Natural killer cell treated with Interleukin-12 subunit alpha and Interleukin-12 subunit beta and Interleukin-15 and Interleukin-18, amount 100 ng/mL, for 72 hours (primary cell): ENCODE results near the gene ALG2. TPM values are rescaled to one million over a fixed set of nuclear protein-coding genes. Genes with fewer than 3 reads are reported as not detected.

Experiments used
- ATAC-seq, 2 donors: fragments of 150-1000 bp; cut with Tn5 transposase in 1 of 2; sonication (Bioruptor Pico), chemical (Tn5 transposase) in 1 of 2; 2 replicates each; pipeline ENCODE4 v1.10.0; 2021
- DNase-seq: peaks from one replicate; pipeline ENCODE4 v3.0.0; 2022; ENCODE audit warnings: low spot score
- H3K27ac Mint-ChIP-seq, 2 donors: 1 replicate in 1 of 2; 2 replicates in 1 of 2; pipeline ENCODE4 v1.8.0; 2022; ENCODE audit warnings: mixed read lengths in 2 of 2, mild to moderate bottlenecking in 1 of 2, moderate library complexity in 1 of 2
- H3K27me3 Mint-ChIP-seq, 2 donors: 1 replicate in 1 of 2; 2 replicates in 1 of 2; pipeline ENCODE4 v1.8.0; 2022; ENCODE audit warnings: mixed read lengths in 2 of 2
- H3K36me3 Mint-ChIP-seq: one replicate; pipeline ENCODE4 v1.8.0; 2022; ENCODE audit warnings: mixed read lengths
- H3K4me1 Mint-ChIP-seq, 2 donors: 1 replicate in 1 of 2; 2 replicates in 1 of 2; pipeline ENCODE4 v1.8.0; 2022; ENCODE audit warnings: low read depth in 2 of 2, mixed read lengths in 2 of 2, mild to moderate bottlenecking in 1 of 2
- H3K4me3 Mint-ChIP-seq: one replicate; pipeline ENCODE4 v1.8.0; 2022; ENCODE audit warnings: mixed read lengths
- H3K9me3 Mint-ChIP-seq: 2 replicates; pipeline ENCODE4 v1.8.0; 2022; ENCODE audit warnings: mixed read lengths
- total RNA-seq, 2 donors: library from RNA; stranded (reverse); gene quantifications; one replicate each; pipeline ENCODE4 v1.2.3, GENCODE V29; 2022

ALG2 gene
- total RNA-seq, 2 donors from 2014 or later, result 56.9 to 62.2 TPM

DNA sequence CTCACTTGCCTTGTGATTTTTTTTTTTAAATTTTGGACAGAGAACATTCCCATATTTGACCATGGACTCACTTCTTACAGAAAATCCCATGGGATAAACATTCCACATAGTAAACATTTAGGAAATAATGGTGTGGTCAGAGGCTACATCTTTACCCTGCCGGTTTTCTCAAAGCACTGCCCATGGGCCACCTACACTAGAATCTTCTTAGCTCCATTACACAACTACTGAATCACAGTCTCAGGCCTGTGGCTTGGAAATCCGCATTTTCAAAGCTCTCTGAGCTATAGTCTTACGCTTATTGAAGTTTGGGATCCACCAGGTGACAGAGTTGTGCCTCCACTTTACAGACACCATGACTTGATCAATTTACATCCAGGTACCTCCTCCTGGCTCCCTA is 39.4 kb downstream of the ALG2 start:
- H3K36me3 Mint-ChIP-seq, result peaks cover 8% of the 10 kb centered on the region
- H3K4me1 Mint-ChIP-seq, result peaks cover 77 to 88% of the 10 kb centered on the region in 2 donors
- no peaks in the 10 kb centered on the region for H3K9me3 Mint-ChIP-seq
- H3K27me3 Mint-ChIP-seq, result no peaks in the 10 kb centered on the region
- DNase-seq, result no peak
- H3K4me3 Mint-ChIP-seq, result peak overlapping the region; percentile 74
- peak overlapping the region; percentile 94 to 95 for H3K27ac Mint-ChIP-seq
- no peak for ATAC-seq

DNA sequence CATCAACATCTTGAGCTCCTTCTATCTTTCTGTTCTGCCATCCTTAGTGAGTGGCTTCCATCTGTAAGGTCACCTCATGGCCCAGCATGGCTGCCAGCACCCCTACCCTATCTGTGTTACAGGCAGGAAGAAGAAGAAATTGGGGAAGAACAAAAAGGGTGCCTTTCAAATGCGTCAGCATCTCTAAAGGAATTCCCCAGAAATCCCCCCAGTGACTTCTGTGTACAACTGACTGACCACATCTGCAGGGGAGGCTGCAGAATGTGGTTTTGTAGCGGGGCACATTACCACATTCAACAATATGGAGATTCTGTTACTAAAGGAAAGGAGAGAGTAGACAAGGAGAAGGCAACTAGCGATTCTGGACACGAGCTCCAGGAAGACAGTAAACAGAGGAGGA is 40.1 kb downstream of the ALG2 start:
- H3K27me3 Mint-ChIP-seq, result no peaks in the 10 kb centered on the region
- peak; percentile 67 to 82 for ATAC-seq
- H3K27ac Mint-ChIP-seq, result peak overlapping the region; percentile 94 to 95
- H3K9me3 Mint-ChIP-seq, result no peaks in the 10 kb centered on the region
- DNase-seq, result peak; percentile 91
- H3K36me3 Mint-ChIP-seq, result peaks cover 8% of the 10 kb centered on the region
- H3K4me1 Mint-ChIP-seq, result peaks cover 78 to 87% of the 10 kb centered on the region in 2 donors
- H3K4me3 Mint-ChIP-seq, result peak overlapping the region; percentile 74

DNA sequence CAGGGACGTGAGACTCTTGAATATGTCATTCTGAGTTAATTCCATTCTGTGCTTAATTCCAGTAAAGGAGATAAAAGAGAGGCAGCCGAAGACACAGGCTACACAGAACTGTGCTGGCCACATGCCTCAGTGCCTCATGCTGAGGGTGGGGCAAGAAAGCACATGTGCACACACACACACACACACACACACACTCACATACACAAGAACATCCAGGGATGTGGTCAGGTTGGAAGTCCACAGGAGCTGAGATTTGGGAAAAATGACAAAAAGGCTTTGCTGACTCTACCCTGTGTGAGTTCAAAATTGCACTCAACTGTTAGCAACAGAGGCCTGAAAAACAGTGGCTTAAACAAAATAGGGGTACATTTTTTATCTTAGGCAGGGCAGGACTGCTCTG is 40.5 kb downstream of the ALG2 start:
- ATAC-seq (no peak), DNase-seq (no peak)
- H3K4me1 Mint-ChIP-seq, result peaks cover 81 to 87% of the 10 kb centered on the region in 2 donors
- H3K4me3 Mint-ChIP-seq, result peak overlapping the region; percentile 74
- H3K27ac Mint-ChIP-seq, result peak overlapping the region; percentile 94 to 95
- H3K36me3 Mint-ChIP-seq, result peaks cover 8% of the 10 kb centered on the region
- H3K27me3 Mint-ChIP-seq, result no peaks in the 10 kb centered on the region
- H3K9me3 Mint-ChIP-seq, result no peaks in the 10 kb centered on the region

DNA sequence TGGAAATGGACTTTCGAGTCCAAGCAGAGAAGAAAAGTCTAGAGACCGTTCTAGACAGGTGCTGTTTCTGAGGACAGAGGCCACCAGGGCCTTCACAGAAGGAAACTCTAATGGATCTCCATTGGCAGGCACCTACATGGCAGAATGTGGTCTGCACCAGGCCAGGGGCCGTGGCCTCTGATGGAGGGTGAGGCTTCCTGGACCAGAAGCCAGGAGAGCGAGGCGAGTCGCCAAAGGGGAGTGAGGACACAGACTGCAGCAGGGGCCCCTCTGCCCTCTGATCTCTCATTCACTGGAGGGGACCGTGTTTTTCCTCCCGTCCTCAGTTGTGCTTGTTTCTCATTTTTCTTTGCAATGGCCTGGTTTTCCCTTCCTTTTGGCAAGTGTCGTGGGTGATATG is 41.1 kb downstream of the ALG2 start:
- peak overlapping the region; percentile 94 to 95 for H3K27ac Mint-ChIP-seq
- H3K4me3 Mint-ChIP-seq, result peak overlapping the region; percentile 74
- H3K4me1 Mint-ChIP-seq, result peaks cover 79 to 84% of the 10 kb centered on the region in 2 donors
- H3K9me3 Mint-ChIP-seq, result no peaks in the 10 kb centered on the region
- peaks cover 8% of the 10 kb centered on the region for H3K36me3 Mint-ChIP-seq
- DNase-seq (peak; percentile 32), ATAC-seq (peak; percentile 6 to 17)
- H3K27me3 Mint-ChIP-seq, result no peaks in the 10 kb centered on the region

DNA sequence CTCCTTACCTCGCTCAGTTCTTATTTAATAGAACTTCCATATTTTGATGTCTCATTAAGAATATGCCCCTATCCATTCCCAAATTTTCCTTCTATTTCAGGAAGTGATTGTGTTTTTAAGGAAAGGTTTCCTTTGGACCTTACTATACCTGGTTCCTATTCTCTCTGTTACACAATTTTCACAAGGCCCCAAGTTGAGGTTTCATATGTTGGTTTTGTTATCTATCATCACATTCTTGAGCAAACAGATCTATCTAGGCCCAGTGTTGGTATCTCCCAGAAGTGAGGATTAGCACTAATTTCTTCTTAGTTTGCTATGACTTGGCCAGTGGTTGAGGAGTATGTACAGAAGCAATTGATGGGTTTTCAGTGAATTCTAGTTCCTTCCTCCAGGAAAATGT is 41.5 kb downstream of the ALG2 start:
- H3K36me3 Mint-ChIP-seq, result peaks cover 8% of the 10 kb centered on the region
- ATAC-seq (peak; percentile 75 to 76), DNase-seq (peak; percentile 55)
- no peaks in the 10 kb centered on the region for H3K27me3 Mint-ChIP-seq
- peaks cover 74 to 87% of the 10 kb centered on the region in 2 donors for H3K4me1 Mint-ChIP-seq
- peak overlapping the region; percentile 74 for H3K4me3 Mint-ChIP-seq
- H3K27ac Mint-ChIP-seq, result peak overlapping the region; percentile 94 to 95
- no peaks in the 10 kb centered on the region for H3K9me3 Mint-ChIP-seq

DNA sequence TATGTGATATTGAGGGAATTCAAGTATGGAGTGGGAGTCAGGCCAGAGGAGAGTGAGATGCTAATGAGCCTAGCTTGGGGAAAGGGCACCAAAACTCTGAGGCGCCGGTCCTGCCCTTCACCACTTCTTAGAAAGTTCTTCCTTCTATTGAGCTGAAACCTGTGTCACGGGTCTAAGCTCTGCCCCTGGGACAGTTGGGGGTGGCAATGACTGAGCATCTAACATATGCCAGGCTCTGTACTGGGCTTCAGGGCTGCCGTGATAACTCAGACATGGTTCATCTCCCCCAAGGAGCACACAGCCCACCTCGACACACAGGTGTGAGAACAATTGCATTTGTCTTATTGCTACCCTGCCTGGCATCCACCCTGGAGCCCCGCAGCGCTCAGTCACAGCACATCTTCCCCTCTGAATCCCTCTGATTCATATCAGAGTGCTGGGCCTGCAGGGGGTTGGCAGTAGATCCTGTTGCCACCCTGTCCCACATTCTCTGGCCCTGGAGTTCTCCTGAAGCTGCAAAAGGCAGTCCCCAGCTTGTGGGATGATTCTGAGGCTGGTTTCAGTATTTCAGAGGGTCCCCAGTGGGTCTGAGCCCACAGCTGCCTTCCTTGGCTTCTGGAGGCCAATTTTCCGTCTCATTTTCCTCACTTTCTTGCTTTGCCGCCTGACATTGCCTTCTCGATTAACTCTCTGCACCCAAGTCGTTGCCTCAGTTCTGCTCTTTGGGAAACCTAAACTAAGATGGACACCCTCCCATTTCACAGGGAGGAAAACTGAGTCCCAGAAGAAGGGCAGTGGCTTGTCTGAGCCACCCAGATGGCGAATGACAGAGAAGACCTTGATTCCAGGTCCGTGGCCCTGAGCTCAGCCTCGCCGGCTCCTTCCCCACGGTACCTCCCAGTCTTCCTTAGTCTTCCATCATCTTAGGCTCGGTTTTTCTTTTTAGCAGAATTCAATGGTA is 42.5 kb downstream of the ALG2 start:
- H3K4me1 Mint-ChIP-seq, result peaks cover 69 to 85% of the 10 kb centered on the region in 2 donors
- DNase-seq (no peak), ATAC-seq (no peak)
- H3K9me3 Mint-ChIP-seq, result no peaks in the 10 kb centered on the region
- no peaks in the 10 kb centered on the region for H3K27me3 Mint-ChIP-seq
- peaks cover 8% of the 10 kb centered on the region for H3K36me3 Mint-ChIP-seq
- H3K27ac Mint-ChIP-seq, result peak overlapping the region; percentile 94 to 95
- H3K4me3 Mint-ChIP-seq, result peak overlapping the region; percentile 74

DNA sequence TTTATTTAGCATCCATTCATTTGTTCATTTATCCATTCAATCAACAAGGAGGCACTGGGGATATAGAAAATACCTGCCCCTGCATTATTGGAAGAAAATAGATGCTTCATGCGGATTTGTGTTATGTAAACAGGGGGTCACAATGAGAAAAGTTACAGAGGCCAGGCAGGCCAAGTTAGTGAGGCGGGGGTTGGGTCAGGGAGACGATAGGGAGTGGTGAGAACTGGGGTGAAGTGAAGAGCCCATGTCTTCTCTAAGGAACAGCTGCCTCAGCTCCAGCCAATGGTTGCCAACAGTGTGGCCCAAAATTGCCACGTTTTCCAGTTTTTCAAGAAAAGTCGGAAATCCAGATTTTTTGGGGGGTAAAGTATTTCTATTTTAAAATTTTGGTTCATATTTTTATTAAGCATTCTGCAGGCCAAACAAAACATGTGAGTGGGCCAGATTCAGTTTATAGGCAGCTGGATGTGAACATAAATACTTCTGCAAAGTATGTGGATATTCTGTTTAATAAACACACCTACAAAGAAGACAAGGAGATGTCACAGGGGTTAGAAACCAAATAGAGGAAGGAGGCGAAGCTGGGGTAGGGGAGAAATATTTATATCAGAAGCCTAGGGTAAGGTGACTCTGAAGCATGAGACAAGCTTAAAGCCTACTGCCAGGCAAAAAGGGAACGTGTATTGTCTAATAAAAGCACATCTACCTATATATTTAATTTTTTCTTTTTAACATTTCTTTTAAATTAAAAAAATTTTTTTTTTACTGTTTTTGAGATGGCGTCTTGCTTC is 44.0 kb downstream of the ALG2 start:
- peaks cover 0 to 2% of the 10 kb centered on the region in 2 donors for H3K27me3 Mint-ChIP-seq
- ATAC-seq (no peak), DNase-seq (no peak)
- peaks cover 7% of the 10 kb centered on the region for H3K36me3 Mint-ChIP-seq
- H3K27ac Mint-ChIP-seq, result peak overlapping the region; percentile 11 to 94
- H3K4me1 Mint-ChIP-seq, result peaks cover 67 to 81% of the 10 kb centered on the region in 2 donors
- H3K9me3 Mint-ChIP-seq, result no peaks in the 10 kb centered on the region
- no peak overlapping the region for H3K4me3 Mint-ChIP-seq

DNA sequence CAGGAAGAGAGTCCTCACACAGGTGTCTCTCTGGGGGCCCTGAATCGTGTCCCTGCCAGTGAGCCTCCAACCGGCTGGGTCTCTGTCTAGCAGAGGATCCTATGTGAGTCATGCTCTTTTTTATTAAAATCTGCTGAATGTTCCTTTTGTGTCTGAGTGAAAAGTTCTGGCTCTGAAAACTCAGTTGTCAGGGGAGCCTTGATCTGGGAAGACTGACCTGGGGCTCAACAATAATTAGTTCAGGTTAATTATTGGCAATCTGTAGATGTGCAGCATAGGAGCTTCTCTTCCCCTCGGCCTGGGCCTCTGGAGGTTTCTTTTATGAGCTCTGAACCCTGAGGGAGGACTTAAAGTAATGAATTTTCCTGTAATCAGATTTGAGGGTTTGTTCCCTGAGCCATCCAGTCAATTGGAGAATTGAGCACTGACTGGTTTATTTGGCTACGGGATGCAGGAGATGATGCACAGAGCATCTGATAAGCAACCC is 45.2 kb downstream of the ALG2 start:
- peaks cover 57 to 74% of the 10 kb centered on the region in 2 donors for H3K4me1 Mint-ChIP-seq
- peak overlapping the region; percentile 45 to 94 for H3K27ac Mint-ChIP-seq
- DNase-seq, result no peak
- H3K9me3 Mint-ChIP-seq, result no peaks in the 10 kb centered on the region
- peaks cover 0 to 2% of the 10 kb centered on the region in 2 donors for H3K27me3 Mint-ChIP-seq
- ATAC-seq, result no peak
- peaks cover 4% of the 10 kb centered on the region for H3K36me3 Mint-ChIP-seq
- peak overlapping the region; percentile 9 for H3K4me3 Mint-ChIP-seq

DNA sequence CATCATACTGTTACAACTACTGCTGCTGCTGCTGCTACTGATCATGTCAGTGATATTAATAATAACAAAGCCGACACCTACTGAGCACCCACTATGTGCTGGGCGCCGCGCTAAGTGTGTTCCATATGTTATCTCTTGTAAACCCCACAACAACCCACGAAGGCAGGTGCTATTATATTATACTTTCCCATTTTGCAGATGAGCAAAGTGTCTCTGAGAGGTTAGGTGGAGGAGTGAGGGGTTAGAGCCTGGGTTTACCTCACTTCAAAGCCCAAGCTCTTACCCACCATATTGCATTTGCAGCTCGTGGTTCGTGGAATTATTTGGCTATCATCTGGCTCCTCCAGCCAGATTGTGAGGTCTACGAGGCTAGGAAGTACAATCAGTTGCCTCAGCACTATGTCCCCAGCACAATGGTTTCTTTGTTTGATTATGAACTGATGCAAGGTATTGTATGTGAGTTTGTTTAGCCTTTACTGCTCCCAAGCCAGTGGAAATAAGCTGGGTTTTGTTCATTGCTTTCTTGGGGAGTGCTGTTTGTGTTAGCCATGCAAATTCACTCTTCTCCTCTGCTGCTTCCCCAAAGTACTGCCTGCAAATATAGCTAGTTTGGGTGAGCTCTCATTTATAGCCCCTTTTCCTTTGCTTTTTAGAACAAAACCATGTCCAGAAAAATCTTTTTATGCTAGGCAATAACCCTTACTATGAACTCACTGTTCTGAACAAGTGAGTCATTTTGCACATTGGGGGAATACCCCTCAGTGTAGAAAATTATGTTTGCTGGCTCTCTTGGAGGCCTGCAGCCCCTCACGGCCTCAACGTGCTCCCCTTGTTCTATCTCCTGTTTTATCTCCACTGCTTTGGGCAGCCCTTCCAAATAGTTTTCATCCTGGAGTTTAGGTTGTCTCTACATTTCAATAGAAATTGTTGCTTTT is 47.9 kb downstream of the ALG2 start:
- Mint-ChIP-seq H3K9me3 (no peaks in the 10 kb centered on the region), H3K36me3 (no peaks in the 10 kb centered on the region), H3K4me3 (peak overlapping the region; percentile 45), H3K27ac (peak overlapping the region; percentile 13 to 15), H3K4me1 (peaks cover 38 to 52% of the 10 kb centered on the region in 2 donors), H3K27me3 (peaks cover 0 to 2% of the 10 kb centered on the region in 2 donors)
- DNase-seq (peak; percentile 25), ATAC-seq (peak; percentile 70 to 75)

DNA sequence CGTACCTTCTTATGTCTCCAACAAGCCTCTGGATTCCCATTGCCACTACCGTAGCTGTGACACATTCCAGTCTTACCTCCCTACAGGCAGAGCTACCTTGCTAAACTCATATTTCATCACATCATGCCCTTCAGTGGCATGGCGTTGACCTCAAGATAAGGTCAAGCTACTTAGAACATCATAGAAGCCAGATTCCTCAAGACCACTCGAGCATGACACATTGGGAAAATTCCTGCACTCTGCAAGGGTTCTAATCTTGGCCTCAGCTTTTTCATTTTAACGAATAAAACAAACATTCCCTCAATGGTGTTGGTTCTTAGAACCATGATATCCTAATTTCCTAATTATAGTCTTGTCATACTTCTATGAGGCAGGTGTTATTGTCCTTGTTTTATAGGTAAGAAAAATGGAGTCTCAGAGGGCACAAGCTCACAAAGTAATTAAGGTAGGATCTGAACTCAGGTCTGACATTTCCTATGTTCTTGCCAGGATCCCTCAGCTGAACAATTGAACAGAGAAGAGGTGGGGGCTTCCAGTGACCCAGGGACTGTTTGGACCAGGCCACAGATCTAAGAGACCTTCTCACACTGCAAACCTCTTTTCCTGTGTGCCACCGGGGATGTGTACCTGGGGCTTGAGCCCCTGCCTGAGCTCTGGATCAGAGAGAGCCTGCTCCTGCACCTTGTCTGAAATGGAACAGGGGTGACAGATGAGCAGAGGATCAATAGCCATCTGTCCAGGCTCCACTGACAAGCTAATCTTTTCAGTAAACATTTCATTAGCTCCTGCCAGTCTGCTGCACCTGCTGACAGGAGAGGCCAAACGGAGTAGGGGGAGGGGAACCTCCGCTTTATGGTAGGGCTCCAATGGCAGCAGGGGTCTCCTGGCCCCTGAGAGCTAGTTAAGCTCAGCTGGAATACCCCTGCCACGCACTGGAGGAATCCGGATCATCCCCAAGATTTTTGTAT is 49.3 kb downstream of the ALG2 start:
- Mint-ChIP-seq H3K27ac (peak overlapping the region; percentile 3 to 13), H3K27me3 (peaks cover 0 to 2% of the 10 kb centered on the region in 2 donors), H3K36me3 (no peaks in the 10 kb centered on the region), H3K9me3 (no peaks in the 10 kb centered on the region), H3K4me3 (no peak overlapping the region), H3K4me1 (peaks cover 45 to 56% of the 10 kb centered on the region in 2 donors)
- no peak for ATAC-seq
- DNase-seq, result no peak

DNA sequence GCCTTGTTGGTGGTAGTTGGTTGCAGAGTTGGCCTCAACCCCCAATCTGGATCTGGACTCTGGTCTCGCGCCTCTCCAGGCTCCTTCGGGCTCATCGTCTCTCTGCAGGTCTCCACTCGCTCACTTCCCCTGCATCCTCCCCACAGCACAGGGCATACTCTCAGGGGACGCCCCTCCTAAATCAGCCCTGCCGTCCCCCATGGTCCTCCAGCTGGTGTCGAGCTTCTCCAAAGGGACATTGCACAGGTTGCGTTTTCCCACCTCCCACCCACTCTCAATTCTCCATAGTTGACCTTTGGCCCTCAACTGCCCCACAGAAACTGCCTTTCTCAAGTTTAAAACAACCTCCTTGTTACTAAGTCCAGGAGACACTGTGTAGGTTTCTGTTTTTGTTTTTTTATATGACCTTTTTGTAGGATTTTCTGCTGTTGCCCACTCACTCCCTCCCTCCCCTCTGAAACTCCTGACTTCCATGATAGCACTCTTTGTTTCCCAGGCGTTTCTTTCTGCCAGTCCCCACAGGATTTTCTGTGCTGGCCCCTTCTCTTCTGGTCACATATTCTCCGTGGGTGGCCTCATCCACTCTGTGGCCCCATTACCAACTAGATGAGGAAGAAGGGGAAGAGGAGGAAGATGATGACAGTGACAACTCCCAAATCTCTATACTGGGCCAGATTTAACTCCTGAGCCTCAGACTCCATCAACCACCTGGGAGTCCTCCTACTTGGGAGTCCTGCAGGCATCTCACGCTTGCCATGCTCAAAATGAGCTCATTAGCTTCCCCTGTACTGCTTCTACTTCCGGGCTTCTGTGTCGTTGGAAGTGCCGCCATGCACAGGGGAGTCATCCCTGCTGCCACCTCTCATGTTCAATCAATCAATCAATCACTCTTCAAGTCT is 50.3 kb downstream of the ALG2 start:
- DNase-seq, result no peak
- Mint-ChIP-seq H3K27ac (peak overlapping the region; percentile 3 to 13), H3K36me3 (no peaks in the 10 kb centered on the region), H3K9me3 (no peaks in the 10 kb centered on the region), H3K4me3 (no peak overlapping the region), H3K27me3 (peaks cover 0 to 2% of the 10 kb centered on the region in 2 donors), H3K4me1 (peaks cover 44 to 54% of the 10 kb centered on the region in 2 donors)
- peak in 1 of 2 donors; percentile 26 for ATAC-seq
